Natural killer cell (primary cell): ENCODE results near the gene TM9SF3. TPM values are rescaled to one million over a fixed set of nuclear protein-coding genes. Genes with fewer than 3 reads are reported as not detected.
A peak's percentile ranks its signal among the peaks of the same experiment; 100 is the strongest.

Source experiments
- ATAC-seq, 3 donors: fragments of 150-1000 bp in 2 of 3; fragments of 200-7000 bp in 1 of 3; cut with Tn5 transposase; 1 replicate in 1 of 3; 2 replicates in 2 of 3; pipeline ENCODE4 v1.10.0; 2021; ENCODE audit warnings: mild to moderate bottlenecking in 2 of 3, moderate library complexity in 2 of 3
- DNase-seq, 2 donors: peaks; one replicate each; pipeline versions ENCODE4 v3.0.0 to v3.0.0-alpha.2; 2013 to 2021; ENCODE audit warnings: mixed read lengths in 1 of 2
- H3K27ac ChIP-seq: one replicate; pipeline ENCODE4 v1.5.1; 2013; ENCODE audit warnings: mild to moderate bottlenecking, low read length
- H3K27me3 ChIP-seq: one replicate; pipeline ENCODE4 v1.6.1; 2013; ENCODE audit warnings: low read length; ENCODE audit not compliant: control insufficient read depth, insufficient read depth
- H3K36me3 ChIP-seq: one replicate; pipeline ENCODE4 v1.6.1; 2013; ENCODE audit warnings: low read length; ENCODE audit not compliant: control insufficient read depth, insufficient read depth
- H3K4me1 ChIP-seq: one replicate; pipeline ENCODE4 v1.6.1; 2013; ENCODE audit warnings: low read length; ENCODE audit not compliant: control insufficient read depth, insufficient read depth
- H3K4me3 ChIP-seq: one replicate; pipeline ENCODE4 v1.5.1; 2013; ENCODE audit warnings: low read length
- H3K9me3 ChIP-seq: one replicate; pipeline ENCODE4 v1.6.1; 2013; ENCODE audit warnings: low read length; ENCODE audit not compliant: control insufficient read depth, insufficient read depth
- H3K27ac Mint-ChIP-seq, 2 donors: one replicate each; pipeline ENCODE4 v1.8.0; 2022; ENCODE audit warnings: mild to moderate bottlenecking in 2 of 2, mixed read lengths in 2 of 2, moderate library complexity in 1 of 2
- H3K27me3 Mint-ChIP-seq, 2 donors: one replicate each; pipeline ENCODE4 v1.8.0; 2022; ENCODE audit warnings: low read depth in 2 of 2, mixed read lengths in 2 of 2
- H3K36me3 Mint-ChIP-seq: one replicate; pipeline ENCODE4 v1.8.0; 2022; ENCODE audit warnings: mixed read lengths
- H3K4me1 Mint-ChIP-seq, 2 donors: one replicate each; pipeline ENCODE4 v1.8.0; 2022; ENCODE audit warnings: mixed read lengths in 2 of 2
- H3K4me3 Mint-ChIP-seq: one replicate; pipeline ENCODE4 v1.8.0; 2022; ENCODE audit warnings: mild to moderate bottlenecking, moderate library complexity, mixed read lengths
- H3K9me3 Mint-ChIP-seq, 2 donors: one replicate each; pipeline ENCODE4 v1.8.0; 2022; ENCODE audit warnings: mixed read lengths in 2 of 2
- CTCF ChIP-seq: fragments of 200-600 bp; IDR thresholded peaks from one replicate; pipeline ENCODE4 v1.8.0; 2022; ENCODE audit warnings: antibody characterized with exemption
- WGBS: methylation state at CpG from one replicate; pipeline ENCODE4 v1.1.7; 2013; ENCODE audit warnings: missing lambda C conversion rate; ENCODE audit not compliant: insufficient coverage; 5-methylcytosine and 5-hydroxymethylcytosine counted together
- intact Hi-C: fragments of 100-400 bp; cut with micrococcal nuclease; formaldehyde crosslinking; loops from one replicate; pipeline ENCODE4 v1.14.2; 2022
- total RNA-seq, 4 donors: library from RNA; stranded (reverse); fragments of 120-200 nt in 1 of 4; gene quantifications; one replicate each; pipeline versions ENCODE4 v1.2.3 to v1.2.4, GENCODE V29; 2013 to 2022

The TM9SF3 gene
- total RNA-seq, 3 donors from 2014 or later (not counting 1 experiment from before 2014, with no cell fraction given), result 113 to 119 (median 117) TPM

GRCh38 chr10:96573036-96573435, 13.8 kb downstream of the TM9SF3 start:
- no peaks in the 10 kb centered on the region for H3K9me3 Mint-ChIP-seq
- no peaks in the 10 kb centered on the region for H3K36me3 Mint-ChIP-seq
- H3K4me1 Mint-ChIP-seq, result peaks cover 82 to 84% of the 10 kb centered on the region in 2 donors

GRCh38 chr10:96570983-96571964, 15.5 kb downstream of the TM9SF3 start:
- peak in 1 of 3 donors; percentile 44 for ATAC-seq
- no peak for TF ChIP-seq CTCF
- no peaks in the 10 kb centered on the region for H3K9me3 ChIP-seq
- no peak overlapping the region for H3K4me3 ChIP-seq
- H3K27me3 Mint-ChIP-seq, result no peaks in the 10 kb centered on the region
- H3K36me3 Mint-ChIP-seq, result peaks cover 7% of the 10 kb centered on the region
- H3K4me1 ChIP-seq, result peaks cover 5% of the 10 kb centered on the region
- no peaks in the 10 kb centered on the region for H3K27me3 ChIP-seq
- peak overlapping the region in 1 of 2 donors; percentile 61 for H3K27ac Mint-ChIP-seq
- intact Hi-C loops, result no loop called here
- H3K4me1 Mint-ChIP-seq, result peaks cover 80 to 86% of the 10 kb centered on the region in 2 donors
- DNase-seq, result no peak
- H3K9me3 Mint-ChIP-seq, result no peaks in the 10 kb centered on the region
- H3K27ac ChIP-seq, result no peak overlapping the region
- WGBS, result 95% methylated on average over 7 of the region's 10 CpGs
- no peak overlapping the region for H3K4me3 Mint-ChIP-seq
- peaks cover 17% of the 10 kb centered on the region for H3K36me3 ChIP-seq

More at GRCh38 chr10:96573036-96573435, 13.8 kb downstream of the TM9SF3 start:
- Histone ChIP-seq H3K9me3 (no peaks in the 10 kb centered on the region), H3K36me3 (peaks cover 14% of the 10 kb centered on the region), H3K4me1 (peaks cover 6% of the 10 kb centered on the region), H3K27ac (no peak overlapping the region), H3K27me3 (no peaks in the 10 kb centered on the region), H3K4me3 (no peak overlapping the region)
- 100% methylated on average over 2 of the region's 5 CpGs for WGBS
- intact Hi-C loops, result no loop called here
- no peaks in the 10 kb centered on the region for H3K27me3 Mint-ChIP-seq
- TF ChIP-seq CTCF, result no peak
- ATAC-seq, result no peak
- no peak overlapping the region for H3K4me3 Mint-ChIP-seq
- H3K27ac Mint-ChIP-seq, result peak overlapping the region in 1 of 2 donors; percentile 31
- no peak for DNase-seq

- H3K27me3 Mint-ChIP-seq, result no peaks in the 10 kb centered on the region
- WGBS, result 97% methylated on average over 6 of the region's 6 CpGs
- DNase-seq, result no peak
- no peak for TF ChIP-seq CTCF
- H3K27me3 ChIP-seq, result no peaks in the 10 kb centered on the region
- H3K9me3 Mint-ChIP-seq, result no peaks in the 10 kb centered on the region
- H3K9me3 ChIP-seq, result no peaks in the 10 kb centered on the region
- H3K27ac ChIP-seq, result no peak overlapping the region
- peaks cover 7% of the 10 kb centered on the region for H3K36me3 Mint-ChIP-seq
- intact Hi-C loops, result no loop called here
- H3K4me3 ChIP-seq, result no peak overlapping the region
- ATAC-seq, result no peak
- peaks cover 4% of the 10 kb centered on the region for H3K4me1 ChIP-seq
- H3K27ac Mint-ChIP-seq, result no peak overlapping the region
- H3K4me3 Mint-ChIP-seq, result no peak overlapping the region
- peaks cover 16% of the 10 kb centered on the region for H3K36me3 ChIP-seq
- peaks cover 84% of the 10 kb centered on the region in 2 donors for H3K4me1 Mint-ChIP-seq
These were observed 16.3 kb downstream of the TM9SF3 start for GRCh38 chr10:96570511-96570910.
